ENCODE results near the gene ZNF730.
"Not testable (repeated sequence)": the region's sequence is repeated elsewhere in the genome, so short reads cannot be mapped to it uniquely, and the experiment has no call there.

The ZNF730 gene

DNA sequence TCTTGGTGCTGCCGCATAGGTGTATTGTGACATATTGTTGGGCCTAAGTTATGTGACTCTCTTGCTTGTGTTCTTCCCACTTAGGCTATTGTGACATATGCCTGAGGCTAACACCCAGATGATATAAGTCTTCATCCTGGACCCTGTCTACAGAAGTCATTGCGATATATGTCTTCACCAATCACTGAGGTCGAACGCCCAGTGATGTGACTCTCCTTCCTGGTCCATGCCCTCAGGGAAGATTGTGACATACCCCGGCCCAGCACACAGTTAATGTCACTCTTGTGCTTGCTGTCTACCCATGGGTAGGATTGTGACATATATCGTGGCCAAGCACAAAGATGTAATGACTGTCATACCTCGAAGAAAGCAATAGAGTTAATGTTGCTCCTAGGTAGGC is 16.9 kb upstream of the ZNF730 start:
- Histone ChIP-seq H3K27me3 (ENCODE audit: control insufficient read depth in 5 of 5, insufficient read depth in 4 of 5, low read length in 5 of 5) (no peaks in the 10 kb centered on the region), H3K9me3 (ENCODE audit: control insufficient read depth in 5 of 5, low read length in 5 of 5) (peaks cover 0 to 13% (median 0%) of the 10 kb centered on the region in 5 donors), H3K4me3 (ENCODE audit: low read depth in 1 of 5, low read length in 5 of 5) (no peak overlapping the region), H3K4me1 (ENCODE audit: control insufficient read depth in 5 of 5, insufficient read depth in 5 of 5, low read length in 5 of 5) (no peaks in the 10 kb centered on the region), H3K9ac (ENCODE audit: low read length in 5 of 5) (no peak overlapping the region), H3K36me3 (ENCODE audit: control insufficient read depth in 5 of 5, insufficient read depth in 5 of 5, low read length in 5 of 5) (peaks cover 0 to 2% (median 0%) of the 10 kb centered on the region in 5 donors), H3K27ac (ENCODE audit: low read depth, low read length) (no peak overlapping the region)

DNA sequence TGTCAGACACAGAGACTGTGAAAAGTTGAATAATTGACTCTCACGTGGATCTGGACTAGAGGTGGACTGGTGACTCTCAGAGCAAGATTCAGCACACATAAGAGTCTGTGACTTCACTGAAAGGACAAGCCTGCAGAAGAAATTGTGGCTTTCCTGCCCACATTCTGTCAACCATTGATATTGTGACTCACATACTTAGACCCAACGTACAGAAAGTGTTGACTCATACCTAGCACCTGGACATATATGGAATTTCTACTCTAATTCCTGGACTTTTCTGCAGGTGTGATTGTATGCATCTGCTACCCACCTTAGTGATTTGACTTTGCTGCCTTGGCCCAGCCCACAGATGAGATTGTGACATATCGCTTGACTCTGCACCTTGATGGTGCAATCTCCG is 15.6 kb upstream of the ZNF730 start:
- no peak overlapping the region for H3K4me3 ChIP-seq (ENCODE audit: low read depth in 1 of 5, low read length in 5 of 5)
- H3K9ac ChIP-seq (ENCODE audit: low read length in 5 of 5) = no peak overlapping the region
- peaks cover 0 to 5% (median 0%) of the 10 kb centered on the region in 5 donors for H3K9me3 ChIP-seq (ENCODE audit: control insufficient read depth in 5 of 5, low read length in 5 of 5)
- no peaks in the 10 kb centered on the region for H3K4me1 ChIP-seq (ENCODE audit: control insufficient read depth in 5 of 5, insufficient read depth in 5 of 5, low read length in 5 of 5)
- no peaks in the 10 kb centered on the region for H3K36me3 ChIP-seq (ENCODE audit: control insufficient read depth in 5 of 5, insufficient read depth in 5 of 5, low read length in 5 of 5)
- H3K27me3 ChIP-seq (ENCODE audit: control insufficient read depth in 5 of 5, insufficient read depth in 4 of 5, low read length in 5 of 5) = no peaks in the 10 kb centered on the region
- no peak overlapping the region for H3K27ac ChIP-seq (ENCODE audit: low read depth, low read length)

DNA sequence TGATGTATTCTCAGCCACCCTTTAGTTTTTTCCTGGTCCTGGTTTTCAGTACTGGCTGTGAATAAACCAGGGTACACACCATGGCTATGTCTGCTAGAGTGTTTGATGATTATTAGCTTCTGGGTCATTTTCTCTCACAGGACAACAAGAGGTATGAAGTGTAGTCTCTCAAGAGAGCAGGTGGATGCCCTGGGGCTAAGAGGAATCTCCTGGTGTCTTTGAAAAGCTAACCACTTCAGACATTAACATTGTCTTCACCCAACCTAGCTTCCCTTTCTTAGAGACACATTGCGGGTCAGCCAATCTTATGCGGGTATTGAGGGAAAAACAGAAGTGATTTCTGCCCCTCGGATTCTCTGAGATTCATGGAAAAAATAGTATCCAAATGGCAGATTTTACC is 1.6 kb downstream of the ZNF730 start:
- peaks cover 0 to 4% (median 0%) of the 10 kb centered on the region in 5 donors for H3K27me3 ChIP-seq (ENCODE audit: control insufficient read depth in 5 of 5, insufficient read depth in 4 of 5, low read length in 5 of 5)
- peaks cover 0 to 10% (median 7%) of the 10 kb centered on the region in 5 donors for H3K4me1 ChIP-seq (ENCODE audit: control insufficient read depth in 5 of 5, insufficient read depth in 5 of 5, low read length in 5 of 5)
- no peak overlapping the region for H3K9ac ChIP-seq (ENCODE audit: low read length in 5 of 5)
- no peaks in the 10 kb centered on the region for H3K36me3 ChIP-seq (ENCODE audit: control insufficient read depth in 5 of 5, insufficient read depth in 5 of 5, low read length in 5 of 5)
- no peak overlapping the region for H3K27ac ChIP-seq (ENCODE audit: low read depth, low read length)
- no peaks in the 10 kb centered on the region for H3K9me3 ChIP-seq (ENCODE audit: control insufficient read depth in 5 of 5, low read length in 5 of 5)
- H3K4me3 ChIP-seq (ENCODE audit: low read depth in 1 of 5, low read length in 5 of 5) = no peak overlapping the region

DNA sequence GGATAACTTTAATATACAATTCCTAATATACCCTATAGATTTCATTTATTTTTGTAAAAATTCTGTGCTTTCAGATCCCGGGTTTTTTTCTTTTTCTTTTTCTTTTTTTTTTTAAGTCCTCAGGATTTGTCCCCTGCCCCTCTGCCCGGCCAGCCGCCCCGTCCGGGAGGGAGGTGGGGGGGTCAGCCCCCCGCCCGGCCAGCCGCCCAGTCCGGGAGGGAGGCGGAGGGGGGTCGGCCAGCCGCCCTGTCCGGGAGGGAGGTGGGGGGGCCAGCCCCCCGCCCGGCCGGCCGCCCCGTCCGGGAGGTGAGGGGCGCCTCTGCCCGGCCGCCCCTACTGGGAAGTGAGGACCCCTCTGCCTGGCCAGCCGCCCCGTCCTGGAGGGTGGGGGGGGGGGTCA is 17.4 kb downstream of the ZNF730 start:
- not testable (repeated sequence) for H3K9ac ChIP-seq (ENCODE audit: low read length in 5 of 5); H3K36me3 ChIP-seq (ENCODE audit: control insufficient read depth in 5 of 5, insufficient read depth in 5 of 5, low read length in 5 of 5); H3K4me1 ChIP-seq (ENCODE audit: control insufficient read depth in 5 of 5, insufficient read depth in 5 of 5, low read length in 5 of 5); H3K27ac ChIP-seq (ENCODE audit: low read depth, low read length); H3K4me3 ChIP-seq (ENCODE audit: low read depth in 1 of 5, low read length in 5 of 5); H3K27me3 ChIP-seq (ENCODE audit: control insufficient read depth in 5 of 5, insufficient read depth in 4 of 5, low read length in 5 of 5)
- peaks cover 0 to 14% (median 3%) of the 10 kb centered on the region in 5 donors for H3K9me3 ChIP-seq (ENCODE audit: control insufficient read depth in 5 of 5, low read length in 5 of 5)

DNA sequence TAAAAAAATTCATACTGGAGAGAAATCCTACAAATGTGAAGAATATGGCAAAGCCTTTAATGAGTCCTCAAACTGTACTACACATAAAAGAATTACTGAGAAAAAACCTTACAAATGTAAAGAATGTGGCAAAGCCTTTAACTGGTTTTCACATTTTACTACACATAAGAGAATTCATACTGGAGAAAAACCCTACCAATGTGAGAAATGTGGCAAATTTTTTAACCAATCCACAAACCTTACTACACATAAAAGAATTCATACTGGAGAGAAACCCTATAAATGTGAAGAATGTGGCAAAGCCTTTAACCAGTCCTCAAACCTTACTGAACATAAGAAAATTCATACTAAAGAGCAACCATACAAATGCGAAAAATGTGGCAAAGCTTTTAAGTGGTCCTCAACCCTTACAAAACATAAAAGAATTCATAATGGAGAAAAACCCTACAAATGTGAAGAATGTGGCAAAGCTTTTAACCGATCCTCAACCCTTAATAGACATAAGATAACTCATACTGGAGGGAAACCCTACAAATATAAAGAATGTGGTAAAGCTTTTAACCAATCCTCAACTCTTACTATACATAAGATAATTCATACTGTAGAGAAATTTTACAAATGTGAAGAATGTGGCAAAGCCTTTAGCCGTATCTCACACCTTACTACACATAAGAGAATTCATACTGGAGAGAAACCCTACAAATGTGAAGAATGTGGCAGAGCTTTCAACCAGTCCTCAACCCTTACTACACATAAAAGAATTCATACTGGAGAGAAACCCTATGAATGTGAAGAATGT is 29.0 kb downstream of the ZNF730 start:
- Histone ChIP-seq H3K4me3 (ENCODE audit: low read depth in 1 of 5, low read length in 5 of 5) (no peak overlapping the region), H3K9ac (ENCODE audit: low read length in 5 of 5) (no peak overlapping the region), H3K4me1 (ENCODE audit: control insufficient read depth in 5 of 5, insufficient read depth in 5 of 5, low read length in 5 of 5) (no peaks in the 10 kb centered on the region), H3K27ac (ENCODE audit: low read depth, low read length) (no peak overlapping the region), H3K27me3 (ENCODE audit: control insufficient read depth in 5 of 5, insufficient read depth in 4 of 5, low read length in 5 of 5) (no peaks in the 10 kb centered on the region), H3K36me3 (ENCODE audit: control insufficient read depth in 5 of 5, insufficient read depth in 5 of 5, low read length in 5 of 5) (no peaks in the 10 kb centered on the region), H3K9me3 (ENCODE audit: control insufficient read depth in 5 of 5, low read length in 5 of 5) (peaks cover 2 to 47% (median 26%) of the 10 kb centered on the region in 5 donors)

DNA sequence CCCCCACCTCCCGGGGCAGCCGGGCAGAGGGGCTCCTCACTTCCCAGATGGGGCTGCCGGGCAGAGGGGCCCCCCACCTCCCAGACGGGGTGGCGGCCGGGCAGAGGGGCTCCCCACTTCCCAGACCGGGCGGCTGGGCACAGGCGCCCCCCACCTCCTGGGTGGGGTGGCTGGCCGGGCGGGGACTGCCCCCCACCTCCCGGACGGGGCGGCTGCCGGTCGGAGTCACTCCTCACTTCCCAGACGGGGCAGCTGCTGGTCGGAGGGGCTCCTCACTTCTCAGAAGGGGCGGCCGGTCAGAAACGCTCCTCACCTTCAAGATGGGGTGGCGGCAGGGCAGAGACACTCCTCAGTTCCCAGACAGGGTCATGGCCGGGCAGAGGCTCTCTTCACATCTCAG is 43.9 kb downstream of the ZNF730 start:
- H3K4me3 ChIP-seq (ENCODE audit: low read depth in 1 of 5, low read length in 5 of 5) = no peak overlapping the region
- peaks cover 0 to 15% (median 0%) of the 10 kb centered on the region in 5 donors for H3K9me3 ChIP-seq (ENCODE audit: control insufficient read depth in 5 of 5, low read length in 5 of 5)
- H3K4me1 ChIP-seq (ENCODE audit: control insufficient read depth in 5 of 5, insufficient read depth in 5 of 5, low read length in 5 of 5) = no peaks in the 10 kb centered on the region
- no peaks in the 10 kb centered on the region for H3K36me3 ChIP-seq (ENCODE audit: control insufficient read depth in 5 of 5, insufficient read depth in 5 of 5, low read length in 5 of 5)
- H3K27ac ChIP-seq (ENCODE audit: low read depth, low read length) = no peak overlapping the region
- H3K27me3 ChIP-seq (ENCODE audit: control insufficient read depth in 5 of 5, insufficient read depth in 4 of 5, low read length in 5 of 5) = no peaks in the 10 kb centered on the region
- no peak overlapping the region for H3K9ac ChIP-seq (ENCODE audit: low read length in 5 of 5)

DNA sequence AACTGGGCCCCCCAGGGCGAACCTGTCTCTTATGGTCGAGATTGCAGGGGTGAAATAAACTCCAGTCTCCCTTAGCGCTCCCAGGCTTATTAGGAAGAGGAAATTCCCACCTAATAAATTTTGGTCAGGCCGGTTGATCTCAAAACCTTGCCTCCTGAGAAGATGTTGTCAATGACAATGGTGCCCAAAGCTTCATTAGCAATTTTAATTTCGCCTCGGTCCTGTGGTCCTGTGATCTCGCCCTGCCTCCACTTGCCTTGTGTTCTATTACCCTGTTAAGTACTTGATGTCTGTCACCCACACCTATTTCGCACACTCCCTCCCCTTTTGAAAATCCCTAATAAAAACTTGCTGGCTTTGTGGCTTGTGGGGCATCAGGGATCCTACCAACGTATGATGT is 51.5 kb downstream of the ZNF730 start:
- not testable (repeated sequence) for H3K9me3 ChIP-seq (ENCODE audit: control insufficient read depth in 5 of 5, low read length in 5 of 5); H3K4me1 ChIP-seq (ENCODE audit: control insufficient read depth in 5 of 5, insufficient read depth in 5 of 5, low read length in 5 of 5); H3K4me3 ChIP-seq (ENCODE audit: low read depth in 1 of 5, low read length in 5 of 5); H3K36me3 ChIP-seq (ENCODE audit: control insufficient read depth in 5 of 5, insufficient read depth in 5 of 5, low read length in 5 of 5); H3K27ac ChIP-seq (ENCODE audit: low read depth, low read length); H3K27me3 ChIP-seq (ENCODE audit: control insufficient read depth in 5 of 5, insufficient read depth in 4 of 5, low read length in 5 of 5); H3K9ac ChIP-seq (ENCODE audit: low read length in 5 of 5)

DNA sequence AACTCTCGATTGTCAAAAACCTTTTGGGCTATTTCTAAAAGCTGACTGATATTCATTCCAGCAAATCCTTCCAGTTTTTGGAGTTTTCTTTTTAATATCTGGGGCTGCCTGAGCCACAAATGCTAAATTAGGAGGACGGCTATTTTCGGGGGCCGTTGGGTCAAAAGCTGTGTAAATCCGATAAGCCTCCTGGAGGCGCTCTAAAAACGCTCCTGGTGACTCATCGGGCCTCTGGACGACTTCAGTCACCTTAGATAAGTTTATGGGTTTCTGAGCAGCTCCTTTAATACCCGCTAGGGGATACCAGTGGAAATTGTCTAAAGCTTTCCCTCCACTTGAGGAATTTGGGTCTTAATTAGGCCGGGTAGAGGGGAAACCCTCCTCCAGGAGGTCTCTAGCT is 66.4 kb downstream of the ZNF730 start:
- no peak overlapping the region for H3K27ac ChIP-seq (ENCODE audit: low read depth, low read length)
- no peaks in the 10 kb centered on the region for H3K4me1 ChIP-seq (ENCODE audit: control insufficient read depth in 5 of 5, insufficient read depth in 5 of 5, low read length in 5 of 5)
- H3K9ac ChIP-seq (ENCODE audit: low read length in 5 of 5) = no peak overlapping the region
- H3K27me3 ChIP-seq (ENCODE audit: control insufficient read depth in 5 of 5, insufficient read depth in 4 of 5, low read length in 5 of 5) = no peaks in the 10 kb centered on the region
- H3K36me3 ChIP-seq (ENCODE audit: control insufficient read depth in 5 of 5, insufficient read depth in 5 of 5, low read length in 5 of 5) = no peaks in the 10 kb centered on the region
- H3K9me3 ChIP-seq (ENCODE audit: control insufficient read depth in 5 of 5, low read length in 5 of 5) = peaks cover 0 to 11% (median 0%) of the 10 kb centered on the region in 5 donors
- H3K4me3 ChIP-seq (ENCODE audit: low read depth in 1 of 5, low read length in 5 of 5) = no peak overlapping the region

DNA sequence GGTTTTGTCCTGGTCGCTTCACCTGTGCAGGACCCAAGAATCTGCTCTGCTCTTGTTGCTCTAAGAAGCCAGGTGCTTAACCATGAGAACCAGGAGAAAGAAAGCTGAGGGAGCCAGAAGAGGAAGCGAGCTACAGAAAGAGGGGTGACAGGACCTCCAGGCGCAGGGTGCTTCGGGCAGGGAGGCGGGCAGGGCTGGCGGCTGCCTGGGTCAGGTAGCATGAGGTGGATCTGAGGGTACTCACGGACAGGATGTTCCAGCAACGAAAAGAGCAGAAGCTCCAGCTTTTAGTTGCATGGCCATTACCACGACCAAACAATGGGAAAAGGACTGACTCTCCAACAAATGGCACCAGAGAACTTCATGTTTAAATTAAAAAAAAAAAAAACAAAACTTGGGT is 73.5 kb downstream of the ZNF730 start:
- Histone ChIP-seq H3K36me3 (ENCODE audit: control insufficient read depth in 5 of 5, insufficient read depth in 5 of 5, low read length in 5 of 5) (no peaks in the 10 kb centered on the region), H3K9me3 (ENCODE audit: control insufficient read depth in 5 of 5, low read length in 5 of 5) (peaks cover 0 to 9% (median 0%) of the 10 kb centered on the region in 5 donors), H3K4me3 (ENCODE audit: low read depth in 1 of 5, low read length in 5 of 5) (no peak overlapping the region), H3K27me3 (ENCODE audit: control insufficient read depth in 5 of 5, insufficient read depth in 4 of 5, low read length in 5 of 5) (no peaks in the 10 kb centered on the region), H3K27ac (ENCODE audit: low read depth, low read length) (no peak overlapping the region), H3K4me1 (ENCODE audit: control insufficient read depth in 5 of 5, insufficient read depth in 5 of 5, low read length in 5 of 5) (no peaks in the 10 kb centered on the region), H3K9ac (ENCODE audit: low read length in 5 of 5) (no peak overlapping the region)

All from subcutaneous abdominal adipose tissue (tissue), 5 donors.